Gastrocnemius medialis (tissue), 4 donors: ENCODE results near the gene ST3GAL2. TPM values are rescaled to one million over a fixed set of nuclear protein-coding genes. Genes with fewer than 3 reads are reported as not detected.

Experiments
- ATAC-seq, 2 donors: fragments of 150-250 bp; one replicate each; pipeline ENCODE4 v1.9.1; 2016
- DNase-seq, 2 donors: peaks; one replicate each; pipeline ENCODE4 v3.0.0-alpha.2; 2019
- H3K27ac ChIP-seq, 4 donors: fragments of 200-600 bp; sonication (generic); 1 replicate in 1 of 4; 2 replicates in 3 of 4; pipeline ENCODE4 v1.5.1; 2016 to 2018; ENCODE audit warnings: mild to moderate bottlenecking in 2 of 4, moderate library complexity in 1 of 4
- H3K27me3 ChIP-seq, 3 donors: fragments of 200-600 bp; sonication (generic) in 2 of 3; 1 replicate in 1 of 3; 2 replicates in 2 of 3; pipeline versions ENCODE4 v1.5.1 to v1.6.0; 2016 to 2019; ENCODE audit warnings: mild to moderate bottlenecking in 1 of 3, moderate library complexity in 1 of 3
- H3K36me3 ChIP-seq, 2 donors: fragments of 200-600 bp; sonication (generic) in 1 of 2; one replicate each; pipeline ENCODE4 v1.5.1; 2017 to 2018
- H3K4me1 ChIP-seq, 2 donors: fragments of 200-600 bp; sonication (generic) in 1 of 2; one replicate each; pipeline ENCODE4 v1.5.1; 2016 to 2017; ENCODE audit warnings: mild to moderate bottlenecking in 2 of 2
- H3K4me3 ChIP-seq, 4 donors: fragments of 200-600 bp; sonication (generic) in 3 of 4; 1 replicate in 1 of 4; 2 replicates in 3 of 4; pipeline ENCODE4 v1.5.1; 2016 to 2019; ENCODE audit warnings: mild to moderate bottlenecking in 2 of 4
- H3K9me3 ChIP-seq, 3 donors: fragments of 200-600 bp; sonication (generic) in 2 of 3; 1 replicate in 1 of 3; 2 replicates in 2 of 3; pipeline ENCODE4 v1.5.1; 2016 to 2019
- POLR2A ChIP-seq, 2 donors: fragments of 450-650 bp; IDR thresholded peaks; one replicate each; pipeline ENCODE4 v1.6.1; 2017; ENCODE audit warnings: antibody characterized with exemption in 2 of 2, mild to moderate bottlenecking in 2 of 2, moderate library complexity in 2 of 2
- in situ Hi-C, 4 donors: fragments of 200-750 bp; cut with MboI; loops; one replicate each; pipeline versions ENCODE4 v1.15.0 to v1.8.0; 2017; ENCODE audit warnings: low sequenced_read_pairs in 4 of 4
- intact Hi-C: fragments of 100-400 bp; cut with DNase I; formaldehyde crosslinking; loops from one replicate; pipeline ENCODE4 v1.15.1; 2023; ENCODE audit warnings: low total_unique reads
- total RNA-seq, 4 donors: library from RNA; depleted of rRNA; stranded (reverse); fragments of >200 nt; gene quantifications; one replicate each; pipeline versions ENCODE4 v1.1.0 to v1.2.3, GENCODE V29; 2016
- TF ChIP-seq, protein P1 (sequence below), 5 experiments: fragments of 450-650 bp in 3 of 5; fragments of 200-600 bp in 2 of 5; sonication (generic) in 2 of 5; IDR thresholded peaks in 4 of 5; conservative IDR thresholded peaks in 1 of 5; 1 replicate in 4 of 5; 2 replicates in 1 of 5; pipeline ENCODE4 v1.5.1; 2016 to 2019; ENCODE audit warnings: antibody characterized with exemption in 5 of 5, mild to moderate bottlenecking in 3 of 5, moderate library complexity in 3 of 5

Gene ST3GAL2
- 10 to 100 TPM; 12.8 to 27.7 (median 22.1) TPM for total RNA-seq

GRCh38 chr16:70438969-70439862 lies at the start of gene ST3GAL2:
ST3GAL2 (minus strand) TSS chr16:70439100; CDS start chr16:70398530, 40,570 bp downstream.
- TF ChIP-seq POLR2A (IDR thresholded peaks at IDR 0.05) = peak; percentile 35 to 50
- TF ChIP-seq, protein P1, sequence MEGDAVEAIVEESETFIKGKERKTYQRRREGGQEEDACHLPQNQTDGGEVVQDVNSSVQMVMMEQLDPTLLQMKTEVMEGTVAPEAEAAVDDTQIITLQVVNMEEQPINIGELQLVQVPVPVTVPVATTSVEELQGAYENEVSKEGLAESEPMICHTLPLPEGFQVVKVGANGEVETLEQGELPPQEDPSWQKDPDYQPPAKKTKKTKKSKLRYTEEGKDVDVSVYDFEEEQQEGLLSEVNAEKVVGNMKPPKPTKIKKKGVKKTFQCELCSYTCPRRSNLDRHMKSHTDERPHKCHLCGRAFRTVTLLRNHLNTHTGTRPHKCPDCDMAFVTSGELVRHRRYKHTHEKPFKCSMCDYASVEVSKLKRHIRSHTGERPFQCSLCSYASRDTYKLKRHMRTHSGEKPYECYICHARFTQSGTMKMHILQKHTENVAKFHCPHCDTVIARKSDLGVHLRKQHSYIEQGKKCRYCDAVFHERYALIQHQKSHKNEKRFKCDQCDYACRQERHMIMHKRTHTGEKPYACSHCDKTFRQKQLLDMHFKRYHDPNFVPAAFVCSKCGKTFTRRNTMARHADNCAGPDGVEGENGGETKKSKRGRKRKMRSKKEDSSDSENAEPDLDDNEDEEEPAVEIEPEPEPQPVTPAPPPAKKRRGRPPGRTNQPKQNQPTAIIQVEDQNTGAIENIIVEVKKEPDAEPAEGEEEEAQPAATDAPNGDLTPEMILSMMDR (IDR thresholded peaks at IDR 0.05 in 4 of 5, conservative IDR thresholded peaks at IDR 0.05 in 1 of 5) = peak in 2 of 5 experiments; percentile 8 to 33
- Histone ChIP-seq H3K36me3 (no peaks in the 10 kb centered on the region), H3K4me1 (peaks cover 37 to 46% of the 10 kb centered on the region in 2 donors), H3K27me3 (no peaks in the 10 kb centered on the region), H3K4me3 (peak within 1 kb of the TSS; percentile 75 to 95 (median 79)), H3K9me3 (no peaks in the 10 kb centered on the region), H3K27ac (peak within 1 kb of the TSS; percentile 78 to 85 (median 83))
- DNase-seq (peak; percentile 89 to 94), ATAC-seq (peak; percentile 89 to 91)
- in situ Hi-C loops (no loop called here), intact Hi-C loops (loop anchor here (1.0 kb wide), 2 partner anchors 15 to 58 kb away; partner anchors contain the start of gene FCSK)

DNA sequence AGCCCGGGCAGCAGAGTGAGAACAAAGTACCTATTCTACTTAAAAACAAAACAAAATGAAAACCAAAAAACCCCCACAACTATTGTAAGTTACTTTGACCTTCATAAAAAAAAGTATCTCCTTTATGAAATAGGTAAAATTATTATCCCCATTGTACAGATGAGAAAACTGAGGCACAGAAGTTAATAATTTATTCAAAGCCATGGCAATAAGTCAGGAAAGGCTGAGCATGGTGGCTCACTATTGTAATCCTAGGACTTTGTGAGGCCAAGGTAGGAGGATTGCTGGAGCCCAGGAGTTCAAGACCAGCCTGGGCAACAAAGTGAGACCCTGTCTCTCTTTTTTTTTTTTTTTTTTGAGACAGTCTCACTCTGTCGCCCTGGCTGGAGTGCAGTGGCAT lies 46.0 kb upstream of the ST3GAL2 start:
- in situ Hi-C loops (no loop called here), intact Hi-C loops (no loop called here)
- no peak overlapping the region for H3K4me3 ChIP-seq
- H3K4me1 ChIP-seq = peaks cover 0 to 3% of the 10 kb centered on the region in 2 donors
- DNase-seq = no peak
- TF ChIP-seq POLR2A (IDR thresholded peaks at IDR 0.05) = no peak
- TF ChIP-seq, protein P1 (IDR thresholded peaks at IDR 0.05 in 4 of 5, conservative IDR thresholded peaks at IDR 0.05 in 1 of 5) = no peak
- ATAC-seq = no peak
- peaks cover 0 to 69% of the 10 kb centered on the region in 2 donors for H3K36me3 ChIP-seq
- no peaks in the 10 kb centered on the region for H3K27me3 ChIP-seq
- no peak overlapping the region for H3K27ac ChIP-seq
- no peaks in the 10 kb centered on the region for H3K9me3 ChIP-seq

DNA sequence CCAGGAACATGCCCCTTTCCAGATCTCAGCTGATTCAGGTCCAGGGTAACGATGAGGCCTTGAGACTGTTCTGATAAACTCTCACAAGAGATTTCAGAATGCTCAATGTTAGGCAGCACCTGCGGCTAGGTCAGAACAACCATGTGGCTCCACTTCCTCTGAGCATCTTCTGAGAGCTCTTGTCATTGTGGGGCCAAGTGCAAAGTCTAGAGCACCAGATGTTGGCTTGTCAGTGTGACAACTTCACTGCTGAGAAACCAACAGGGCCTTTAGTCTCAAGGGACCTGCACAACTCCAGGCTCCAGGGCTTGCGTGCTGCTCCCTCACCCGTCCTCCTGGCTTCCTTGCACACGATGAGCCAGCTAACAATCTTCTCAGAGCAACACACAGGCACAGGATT lies 44.5 kb upstream of the ST3GAL2 start:
- in situ Hi-C loops (no loop called here), intact Hi-C loops (no loop called here)
- Histone ChIP-seq H3K36me3 (peaks cover 0 to 67% of the 10 kb centered on the region in 2 donors), H3K27me3 (no peaks in the 10 kb centered on the region), H3K4me3 (no peak overlapping the region), H3K27ac (no peak overlapping the region), H3K4me1 (no peaks in the 10 kb centered on the region), H3K9me3 (no peaks in the 10 kb centered on the region)
- DNase-seq (no peak), ATAC-seq (no peak)
- TF ChIP-seq POLR2A (IDR thresholded peaks at IDR 0.05) = no peak

DNA sequence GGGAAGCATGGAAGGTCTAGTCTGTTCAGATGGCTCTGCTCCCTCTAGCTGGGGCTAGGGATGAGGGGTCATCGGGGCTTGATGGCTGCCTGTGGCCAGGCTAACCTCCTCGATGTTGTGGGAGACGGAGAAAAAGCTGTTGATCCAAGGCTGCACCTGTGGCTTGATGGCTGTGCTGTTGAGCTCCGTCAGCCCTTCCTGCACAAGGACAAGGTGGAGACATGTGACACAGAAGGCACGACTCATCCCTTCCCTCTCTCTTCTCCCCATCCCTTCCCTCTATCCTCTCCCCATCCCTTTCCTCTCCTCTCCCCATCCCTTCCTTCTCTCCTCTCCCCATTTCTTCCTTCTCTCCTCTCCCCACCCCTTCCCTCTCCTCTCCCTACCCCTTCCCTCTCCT lies 43.7 kb upstream of the ST3GAL2 start:
- TF ChIP-seq POLR2A (IDR thresholded peaks at IDR 0.05) = no peak
- TF ChIP-seq, protein P1 (IDR thresholded peaks at IDR 0.05 in 4 of 5, conservative IDR thresholded peaks at IDR 0.05 in 1 of 5) = no peak
- peaks cover 0 to 61% of the 10 kb centered on the region in 2 donors for H3K36me3 ChIP-seq
- no peak for DNase-seq
- in situ Hi-C loops (no loop called here), intact Hi-C loops (no loop called here)
- H3K9me3 ChIP-seq = no peaks in the 10 kb centered on the region
- H3K4me3 ChIP-seq = no peak overlapping the region
- H3K27me3 ChIP-seq = no peaks in the 10 kb centered on the region
- H3K27ac ChIP-seq = no peak overlapping the region
- H3K4me1 ChIP-seq = no peaks in the 10 kb centered on the region
- no peak for ATAC-seq

- Histone ChIP-seq H3K4me1 (peaks cover 4 to 5% of the 10 kb centered on the region in 2 donors), H3K9me3 (no peaks in the 10 kb centered on the region), H3K36me3 (peaks cover 0 to 55% of the 10 kb centered on the region in 2 donors), H3K27ac (no peak overlapping the region), H3K27me3 (no peaks in the 10 kb centered on the region), H3K4me3 (no peak overlapping the region)
- ATAC-seq = no peak
- TF ChIP-seq, protein P1 (IDR thresholded peaks at IDR 0.05 in 4 of 5, conservative IDR thresholded peaks at IDR 0.05 in 1 of 5) = no peak
- TF ChIP-seq POLR2A (IDR thresholded peaks at IDR 0.05) = no peak
- no peak for DNase-seq
- intact Hi-C loops (no loop called here), in situ Hi-C loops (no loop called here)
Measured at GRCh38 chr16:70481929-70482536, 43.1 kb upstream of the ST3GAL2 start.
